ENCODE data around the gene AATK.

DNA sequence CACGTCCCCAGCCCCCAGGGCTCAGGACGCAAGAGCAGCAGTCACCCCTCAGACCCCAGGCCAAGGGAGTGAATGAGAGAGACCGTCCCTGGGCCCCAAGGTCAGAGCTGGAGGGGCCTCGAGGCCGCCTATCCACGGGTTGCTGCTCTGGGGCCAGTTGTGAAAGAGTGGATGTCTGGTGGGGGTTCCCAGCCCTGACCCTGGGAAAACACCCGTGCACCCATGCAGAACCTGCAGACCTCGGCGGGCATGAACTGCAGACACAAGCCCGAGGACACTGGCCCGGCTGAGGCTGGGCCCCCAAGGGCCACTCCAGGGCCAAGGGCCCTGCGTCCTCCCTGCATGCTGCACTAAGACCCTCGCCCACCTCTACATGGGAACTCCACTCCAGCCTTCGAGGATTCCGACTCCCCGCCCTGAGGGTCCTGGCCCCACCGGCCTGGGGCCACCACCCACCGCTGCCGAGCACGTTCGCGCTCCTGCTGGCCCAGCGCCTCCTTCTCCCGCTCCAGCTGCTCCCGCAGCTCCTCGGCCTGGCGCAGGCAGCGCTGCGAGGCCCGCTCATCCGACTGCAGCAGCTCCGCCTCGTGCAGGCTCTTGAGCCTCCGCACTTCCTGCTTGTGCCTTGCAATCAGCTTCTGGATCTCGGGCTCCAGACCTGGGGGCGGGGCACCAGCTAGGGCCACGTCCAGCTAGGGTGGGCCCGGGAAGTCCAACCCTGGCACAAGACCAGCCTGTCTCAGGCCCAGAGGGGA lies 27.6 kb upstream of the AATK start:
- TF ChIP-seq, protein P1, sequence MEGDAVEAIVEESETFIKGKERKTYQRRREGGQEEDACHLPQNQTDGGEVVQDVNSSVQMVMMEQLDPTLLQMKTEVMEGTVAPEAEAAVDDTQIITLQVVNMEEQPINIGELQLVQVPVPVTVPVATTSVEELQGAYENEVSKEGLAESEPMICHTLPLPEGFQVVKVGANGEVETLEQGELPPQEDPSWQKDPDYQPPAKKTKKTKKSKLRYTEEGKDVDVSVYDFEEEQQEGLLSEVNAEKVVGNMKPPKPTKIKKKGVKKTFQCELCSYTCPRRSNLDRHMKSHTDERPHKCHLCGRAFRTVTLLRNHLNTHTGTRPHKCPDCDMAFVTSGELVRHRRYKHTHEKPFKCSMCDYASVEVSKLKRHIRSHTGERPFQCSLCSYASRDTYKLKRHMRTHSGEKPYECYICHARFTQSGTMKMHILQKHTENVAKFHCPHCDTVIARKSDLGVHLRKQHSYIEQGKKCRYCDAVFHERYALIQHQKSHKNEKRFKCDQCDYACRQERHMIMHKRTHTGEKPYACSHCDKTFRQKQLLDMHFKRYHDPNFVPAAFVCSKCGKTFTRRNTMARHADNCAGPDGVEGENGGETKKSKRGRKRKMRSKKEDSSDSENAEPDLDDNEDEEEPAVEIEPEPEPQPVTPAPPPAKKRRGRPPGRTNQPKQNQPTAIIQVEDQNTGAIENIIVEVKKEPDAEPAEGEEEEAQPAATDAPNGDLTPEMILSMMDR (CRISPR knock-in tag; IDR thresholded peaks at IDR 0.05): no peak
- TF ChIP-seq KLF13 (CRISPR knock-in tag; IDR thresholded peaks at IDR 0.05) (no peak), MYC (CRISPR knock-in tag; IDR thresholded peaks at IDR 0.05; ENCODE audit: borderline replicate concordance) (no peak), RFX1 (IDR thresholded peaks at IDR 0.05) (no peak), PHB2 (IDR thresholded peaks at IDR 0.05; ENCODE audit: partially characterized antibody) (no peak), MBD4 (IDR thresholded peaks at IDR 0.05; ENCODE audit: borderline replicate concordance, low read length) (no peak)

Measured in HepG2 (cell line).